Ovary (tissue), 9 donors: ENCODE results near the gene CDC16. TPM values are rescaled to one million over a fixed set of nuclear protein-coding genes. Genes with fewer than 3 reads are reported as not detected.
"Not testable (repeated sequence)": the region's sequence is repeated elsewhere in the genome, so short reads cannot be mapped to it uniquely, and the experiment has no call there.

Source experiments
- DNase-seq, 5 donors: peaks; one replicate each; pipeline ENCODE4 v3.0.0-alpha.2; 2019 to 2020
- H3K27ac ChIP-seq, 2 donors: fragments of 200-600 bp; one replicate each; pipeline versions ENCODE4 v1.5.1 to v1.8.0; 2019 to 2022
- H3K27me3 ChIP-seq: fragments of 200-600 bp; one replicate; pipeline ENCODE4 v1.8.0; 2022
- H3K36me3 ChIP-seq: fragments of 200-600 bp; sonication (generic); one replicate; pipeline ENCODE4 v1.5.1; 2019
- H3K4me1 ChIP-seq: one replicate; pipeline ENCODE4 v1.8.1; 2013; ENCODE audit warnings: mild to moderate bottlenecking, moderate library complexity; ENCODE audit not compliant: insufficient read depth
- H3K4me3 ChIP-seq: fragments of 200-600 bp; sonication (generic); one replicate; pipeline ENCODE4 v1.5.1; 2017
- H3K9me3 ChIP-seq, 2 donors: fragments of 200-600 bp in 1 of 2; sonication (generic) in 1 of 2; one replicate each; pipeline versions ENCODE4 v1.5.1 to v1.8.1; 2013 to 2019; ENCODE audit warnings: mild to moderate bottlenecking in 1 of 2, moderate library complexity in 1 of 2
- EP300 ChIP-seq: sonication (generic); formaldehyde crosslinking; IDR thresholded peaks from one replicate; pipeline ENCODE4 v1.6.1; 2017; ENCODE audit warnings: antibody characterized with exemption
- POLR2A ChIP-seq: fragments of 450-650 bp; IDR thresholded peaks from one replicate; pipeline ENCODE4 v1.6.1; 2017; ENCODE audit warnings: antibody characterized with exemption, mild to moderate bottlenecking, moderate library complexity
- WGBS, 3 donors: extraction: QIAGEN DNeasy Blood & Tissue Kit in 1 of 3; methylation state at CpG; one replicate each; pipeline versions ENCODE4 v1.1.5 to v1.1.7; 2013 to 2017; 5-methylcytosine and 5-hydroxymethylcytosine counted together
- intact Hi-C, 4 donors: fragments of 100-400 bp; cut with DNase I; formaldehyde crosslinking; loops; one replicate each; pipeline versions ENCODE4 v1.11.0 to v1.15.1; 2022 to 2023
- polyA plus RNA-seq, 2 donors: library from polyadenylated mRNA; stranded (reverse); fragments of 200-250 nt in 1 of 2; fragments of 350-450 nt in 1 of 2; fragmentation: Illumina TruSeq in 1 of 2; extraction: RNeasy Lipid Tissue Mini Kit (QIAGEN cat#74804) in 1 of 2; gene quantifications; one replicate each; pipeline ENCODE4 v1.2.3, GENCODE V29; 2013 to 2014
- total RNA-seq, 7 donors: library from RNA; depleted of rRNA in 2 of 7; stranded (reverse); fragments of >200 nt in 2 of 7; fragmentation: NEBNext Ultra II Directional in 3 of 7; extraction: Animal tissue kit (Norgen Biotek cat#: 25700) in 3 of 7; gene quantifications; one replicate each; pipeline versions ENCODE4 v1.1.0 to v1.2.4, GENCODE V29; 2016 to 2023
- TF ChIP-seq, protein P1 (sequence below), 3 donors: fragments of 450-650 bp in 2 of 3; fragments of 200-600 bp in 1 of 3; IDR thresholded peaks; one replicate each; pipeline versions ENCODE4 v1.5.1 to v1.8.0; 2016 to 2022; ENCODE audit warnings: antibody characterized with exemption in 3 of 3, mild to moderate bottlenecking in 1 of 3
- donor health status: DM: no; HTN: no; CAD: no; lungs with moderate emphysema.
- donor health status: DM: no; HTN: no; CAD: no.
- donor health status: Bipolar disorder and iron deficiency.
- donor health status: DM: yes; HTN: yes; CAD: no.
- donor health status: DM: no; HTN: no; CAD: no.
- donor health status: DM: yes; HTN: yes; CAD: no.

CDC16 gene
- total and polyA plus RNA-seq, 9 donors: 42.0 to 88.8 (median 55.2) TPM

DNA sequence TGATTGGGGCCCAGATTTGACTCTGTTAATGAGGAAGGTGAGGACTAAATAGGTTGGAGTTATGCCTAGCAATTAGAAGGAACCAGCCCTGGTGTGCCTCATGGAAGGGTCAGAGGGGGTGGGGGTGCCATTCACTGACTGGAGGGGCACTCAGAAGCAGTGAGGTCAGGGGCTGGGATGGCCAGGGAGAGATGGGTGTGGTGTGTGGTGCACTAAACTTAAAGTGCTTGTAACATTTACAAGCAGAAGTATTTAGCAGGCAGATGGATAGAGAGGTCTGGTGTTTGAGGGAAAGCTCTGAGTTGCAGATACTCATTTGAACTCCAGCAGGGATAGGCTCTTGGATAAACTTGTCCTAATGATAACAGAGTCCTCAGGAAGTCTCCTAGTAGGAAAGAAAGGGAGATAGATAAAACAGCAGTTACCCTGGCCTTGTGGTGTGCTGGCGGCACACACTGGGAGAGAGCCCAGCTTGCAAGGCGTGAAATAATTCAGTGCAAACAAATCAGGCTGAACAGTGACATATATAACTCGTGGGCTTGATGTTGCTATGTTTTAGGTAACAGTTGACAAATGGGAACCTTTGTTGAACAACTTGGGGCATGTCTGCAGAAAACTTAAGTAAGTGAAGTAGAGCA, 26.8 kb downstream of the CDC16 start:
- no peak for DNase-seq
- H3K9me3 ChIP-seq: no peaks in the 10 kb centered on the region
- no peaks in the 10 kb centered on the region for H3K36me3 ChIP-seq
- no peak for TF ChIP-seq POLR2A
- TF ChIP-seq, protein P1, sequence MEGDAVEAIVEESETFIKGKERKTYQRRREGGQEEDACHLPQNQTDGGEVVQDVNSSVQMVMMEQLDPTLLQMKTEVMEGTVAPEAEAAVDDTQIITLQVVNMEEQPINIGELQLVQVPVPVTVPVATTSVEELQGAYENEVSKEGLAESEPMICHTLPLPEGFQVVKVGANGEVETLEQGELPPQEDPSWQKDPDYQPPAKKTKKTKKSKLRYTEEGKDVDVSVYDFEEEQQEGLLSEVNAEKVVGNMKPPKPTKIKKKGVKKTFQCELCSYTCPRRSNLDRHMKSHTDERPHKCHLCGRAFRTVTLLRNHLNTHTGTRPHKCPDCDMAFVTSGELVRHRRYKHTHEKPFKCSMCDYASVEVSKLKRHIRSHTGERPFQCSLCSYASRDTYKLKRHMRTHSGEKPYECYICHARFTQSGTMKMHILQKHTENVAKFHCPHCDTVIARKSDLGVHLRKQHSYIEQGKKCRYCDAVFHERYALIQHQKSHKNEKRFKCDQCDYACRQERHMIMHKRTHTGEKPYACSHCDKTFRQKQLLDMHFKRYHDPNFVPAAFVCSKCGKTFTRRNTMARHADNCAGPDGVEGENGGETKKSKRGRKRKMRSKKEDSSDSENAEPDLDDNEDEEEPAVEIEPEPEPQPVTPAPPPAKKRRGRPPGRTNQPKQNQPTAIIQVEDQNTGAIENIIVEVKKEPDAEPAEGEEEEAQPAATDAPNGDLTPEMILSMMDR (IDR thresholded peaks at IDR 0.05): no peak
- no peak for TF ChIP-seq EP300
- H3K4me3 ChIP-seq: no peak overlapping the region
- no peak overlapping the region for H3K27ac ChIP-seq
- no peaks in the 10 kb centered on the region for H3K27me3 ChIP-seq
- 75 to 83% (median 79%) methylated on average over 3 of the region's 3 CpGs for WGBS, 3 donors
- intact Hi-C loops: no loop called here
- no peaks in the 10 kb centered on the region for H3K4me1 ChIP-seq

DNA sequence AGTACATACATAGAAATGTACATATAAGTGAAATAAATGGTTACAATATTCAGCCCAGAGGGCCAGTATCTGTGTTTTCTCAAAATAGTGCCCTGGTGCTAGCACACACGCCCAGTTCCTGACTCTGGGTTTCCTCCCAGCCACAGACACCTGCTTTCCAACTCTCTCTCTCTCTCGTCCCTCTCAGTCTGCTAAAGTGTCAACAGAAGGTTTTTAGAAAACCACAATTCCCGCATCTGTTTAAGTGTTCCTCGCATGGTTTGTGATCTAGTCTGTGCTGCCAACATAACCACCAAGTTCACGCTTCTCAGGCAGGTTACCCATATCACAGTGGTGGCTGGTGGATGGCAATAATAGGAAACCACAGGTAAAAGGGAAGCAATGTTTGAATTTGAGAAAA, 28.9 kb downstream of the CDC16 start:
- H3K9me3 ChIP-seq: no peaks in the 10 kb centered on the region
- TF ChIP-seq POLR2A (no peak), EP300 (no peak)
- TF ChIP-seq, protein P1 (IDR thresholded peaks at IDR 0.05): no peak
- no peaks in the 10 kb centered on the region for H3K36me3 ChIP-seq
- intact Hi-C loops: no loop called here
- no peaks in the 10 kb centered on the region for H3K27me3 ChIP-seq
- no peak overlapping the region for H3K27ac ChIP-seq
- no peaks in the 10 kb centered on the region for H3K4me1 ChIP-seq
- 82 to 90% (median 84%) methylated on average over 5 of the region's 5 CpGs for WGBS, 3 donors
- no peak overlapping the region for H3K4me3 ChIP-seq
- no peak for DNase-seq

DNA sequence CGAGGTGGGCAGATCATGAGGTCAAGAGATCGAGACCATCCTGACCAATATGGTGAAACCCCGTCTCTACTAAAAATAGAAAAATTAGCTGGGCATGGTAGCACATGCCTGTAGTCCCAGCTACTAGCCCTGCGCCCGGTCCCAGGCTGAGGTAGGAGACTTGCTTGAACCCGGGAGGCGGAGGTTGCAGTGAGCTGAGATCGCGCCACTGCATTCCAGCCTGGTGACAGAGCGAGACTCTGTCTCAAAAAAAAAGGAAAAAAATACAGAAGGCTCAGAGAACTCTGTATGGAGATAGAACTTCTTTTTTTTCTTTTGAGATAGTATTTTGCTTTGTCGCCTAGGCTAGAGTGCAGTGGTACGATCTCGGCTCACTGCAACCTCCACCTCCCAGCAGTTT, 29.6 kb downstream of the CDC16 start:
- DNase-seq, intact Hi-C loops, H3K27ac ChIP-seq, H3K4me3 ChIP-seq, H3K9me3 ChIP-seq, H3K36me3 ChIP-seq, H3K4me1 ChIP-seq, H3K27me3 ChIP-seq: not testable (repeated sequence)
- 96 to 97% (median 96%) methylated on average over 13 of the region's 13 CpGs for WGBS, 3 donors

DNA sequence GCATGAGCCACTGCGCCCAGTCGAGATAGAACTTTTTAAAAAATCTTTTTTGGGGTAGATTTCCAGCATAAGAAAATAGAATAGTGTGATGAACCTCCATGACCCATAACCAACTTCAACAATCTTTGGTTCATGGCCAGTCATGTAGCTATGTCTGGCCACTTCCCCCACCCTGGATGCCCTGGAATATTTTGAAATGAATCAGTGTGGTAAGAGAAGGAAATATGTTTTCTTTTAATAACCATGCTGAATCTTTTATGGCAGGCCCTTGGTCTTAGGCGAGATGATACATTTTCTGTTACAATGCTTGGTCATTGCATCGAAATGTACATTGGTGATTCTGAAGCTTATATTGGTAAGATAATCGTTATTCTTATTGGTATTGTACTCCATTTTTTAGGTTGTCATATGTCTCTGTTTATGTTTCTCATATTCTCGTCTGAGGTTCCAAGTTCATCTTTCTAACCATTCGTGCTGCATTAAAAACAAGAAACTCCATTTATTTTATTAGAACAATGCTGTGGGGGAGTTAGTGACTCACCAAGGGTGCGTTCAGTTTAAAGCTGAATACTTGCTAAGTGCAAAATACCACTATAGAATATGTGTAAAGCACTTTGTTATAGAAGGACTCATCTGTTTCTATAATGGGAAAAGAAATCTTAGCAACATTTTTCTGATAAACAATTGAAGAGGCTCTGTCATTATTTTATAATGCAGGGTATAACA, 30.4 kb downstream of the CDC16 start:
- H3K4me3 ChIP-seq: no peak overlapping the region
- no peak for DNase-seq
- 84 to 86% (median 85%) methylated on average over 8 of the region's 8 CpGs for WGBS, 3 donors
- no peaks in the 10 kb centered on the region for H3K36me3 ChIP-seq
- no peaks in the 10 kb centered on the region for H3K4me1 ChIP-seq
- H3K9me3 ChIP-seq: no peaks in the 10 kb centered on the region
- TF ChIP-seq POLR2A: no peak
- intact Hi-C loops: no loop called here
- no peak overlapping the region for H3K27ac ChIP-seq
- H3K27me3 ChIP-seq: no peaks in the 10 kb centered on the region

DNA sequence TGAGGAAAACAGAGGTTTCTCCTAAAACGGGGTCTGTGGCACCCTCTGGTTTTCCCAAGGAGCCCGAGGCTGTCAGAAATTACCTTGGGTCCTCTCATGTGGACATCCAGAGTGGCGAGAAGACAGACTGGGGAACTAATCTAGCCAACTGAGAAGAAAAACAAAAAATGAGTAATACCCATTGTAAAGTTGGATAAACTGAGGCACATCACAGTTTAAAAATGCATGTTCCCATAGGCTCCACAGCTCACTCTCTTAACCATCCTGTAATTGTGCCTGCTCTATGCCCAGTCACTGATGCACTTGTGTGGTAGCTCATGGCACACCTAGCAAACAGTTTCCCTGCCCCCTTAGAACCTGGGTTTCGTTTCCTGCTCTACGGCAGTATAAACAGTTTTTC, 31.5 kb downstream of the CDC16 start:
- no peaks in the 10 kb centered on the region for H3K27me3 ChIP-seq
- H3K4me1 ChIP-seq: no peaks in the 10 kb centered on the region
- no peaks in the 10 kb centered on the region for H3K9me3 ChIP-seq
- H3K36me3 ChIP-seq: no peaks in the 10 kb centered on the region
- no peak overlapping the region for H3K4me3 ChIP-seq
- TF ChIP-seq POLR2A (no peak), EP300 (no peak)
- TF ChIP-seq, protein P1 (IDR thresholded peaks at IDR 0.05): no peak
- intact Hi-C loops: no loop called here
- H3K27ac ChIP-seq: no peak overlapping the region
- WGBS, 3 donors: 94 to 98% (median 97%) methylated on average over 5 of the region's 5 CpGs
- no peak for DNase-seq
